VCaP (cell line): ENCODE results near the gene SPATS2.
"Not testable (repeated sequence)": the region's sequence is repeated elsewhere in the genome, so short reads cannot be mapped to it uniquely, and the experiment has no call there.

Experiments
- H3K27ac ChIP-seq: fragments of 450-650 bp; 2 replicates; pipeline ENCODE4 v1.5.1; 2017
- CTCF ChIP-seq: fragments of 450-650 bp; conservative IDR thresholded peaks from 2 replicates; pipeline ENCODE4 v1.5.1; 2017; ENCODE audit warnings: mild to moderate bottlenecking, moderate library complexity

The SPATS2 gene

GRCh38 chr12:49375406-49375805 lies 8.1 kb downstream of the SPATS2 start:
- TF ChIP-seq CTCF = no peak
- peak overlapping the region; percentile 59 for H3K27ac ChIP-seq

- no peak for TF ChIP-seq CTCF
- no peak overlapping the region for H3K27ac ChIP-seq
Measured at GRCh38 chr12:49377386-49377785, 10.1 kb downstream of the SPATS2 start.

- not testable (repeated sequence) for H3K27ac ChIP-seq
Measured at GRCh38 chr12:49380184-49380583, 12.9 kb downstream of the SPATS2 start.

- no peak overlapping the region for H3K27ac ChIP-seq
- TF ChIP-seq CTCF = no peak
Measured at GRCh38 chr12:49388682-49389386, 21.6 kb downstream of the SPATS2 start.

GRCh38 chr12:49389387-49389703 lies 22.1 kb downstream of the SPATS2 start:
- H3K27ac ChIP-seq = no peak overlapping the region
- TF ChIP-seq CTCF = no peak

- no peak overlapping the region for H3K27ac ChIP-seq
- no peak for TF ChIP-seq CTCF
Measured at GRCh38 chr12:49397000-49397399, 29.7 kb downstream of the SPATS2 start.

- no peak for TF ChIP-seq CTCF
- H3K27ac ChIP-seq = peak overlapping the region; percentile 59
Measured at GRCh38 chr12:49400304-49400703, 33.0 kb downstream of the SPATS2 start.

- peak overlapping the region; percentile 59; the same call in 1 of the 2 replicates for H3K27ac ChIP-seq
- no peak for TF ChIP-seq CTCF
Measured at GRCh38 chr12:49403971-49404450, 36.7 kb downstream of the SPATS2 start.
